B cell (primary cell): ENCODE results near the gene SEC16B. TPM values are rescaled to one million over a fixed set of nuclear protein-coding genes. Genes with fewer than 3 reads are reported as not detected.

Experiments
- ATAC-seq: fragments of 200-7000 bp; cut with Tn5 transposase; one replicate; pipeline ENCODE4 v1.10.0; 2021; ENCODE audit warnings: low read depth, mild to moderate bottlenecking, moderate number of reproducible peaks, moderate library complexity
- CTCF ChIA-PET: fragments of 350-600 bp; sonication (Branson Sonifier 250); formaldehyde crosslinking; loops from one replicate; lab custom pipeline; 2021; ENCODE audit warnings: antibody characterized with exemption, inconsistent platforms; lab: Charles Lee
- POLR2A ChIA-PET: fragments of 350-600 bp; sonication (Branson Sonifier 250); formaldehyde crosslinking; loops from one replicate; lab custom pipeline; 2021; ENCODE audit warnings: antibody characterized with exemption; lab: Charles Lee
- DNase-seq: peaks from one replicate; pipeline ENCODE4 v3.0.0; 2013
- H2AFZ ChIP-seq: 2 replicates; pipeline ENCODE4 v1.6.1; 2012; ENCODE audit warnings: mild to moderate bottlenecking, low read depth, low read length; ENCODE audit not compliant: insufficient read depth, poor library complexity, severe bottlenecking
- H3K27ac ChIP-seq, 2 donors: 1 replicate in 1 of 2; 2 replicates in 1 of 2; pipeline ENCODE4 v1.5.1; 2012 to 2013; ENCODE audit warnings: low read length in 2 of 2, mild to moderate bottlenecking in 2 of 2, moderate library complexity in 1 of 2
- H3K27me3 ChIP-seq, 4 experiments: fragments of 200-600 bp in 1 of 4; sonication (generic) in 1 of 4; replicated peaks in 1 of 4; 1 replicate in 2 of 4; 2 replicates in 2 of 4; pipeline versions ENCODE4 v1.6.1 to v1.7.0; 2013 to 2016; ENCODE audit warnings: low read length in 3 of 4, mild to moderate bottlenecking in 2 of 4, mixed read lengths in 1 of 4, moderate library complexity in 1 of 4; ENCODE audit not compliant: insufficient read depth in 4 of 4, control insufficient read depth in 3 of 4; ENCODE audit errors: control extremely low read depth in 1 of 4
- H3K36me3 ChIP-seq, 2 experiments: replicated peaks in 1 of 2; 1 replicate in 1 of 2; 2 replicates in 1 of 2; pipeline versions ENCODE4 v1.6.1 to v1.7.1; 2013; ENCODE audit warnings: low read length in 1 of 2; ENCODE audit not compliant: insufficient read depth in 2 of 2, control insufficient read depth in 1 of 2; ENCODE audit errors: control extremely low read depth in 1 of 2, extremely low read depth in 1 of 2
- H3K4me1 ChIP-seq, 2 donors: fragments of 200-600 bp in 1 of 2; sonication (generic) in 1 of 2; 1 replicate in 1 of 2; 2 replicates in 1 of 2; pipeline versions ENCODE4 v1.5.1 to v1.6.1; 2013 to 2017; ENCODE audit warnings: low read length in 2 of 2; ENCODE audit not compliant: control insufficient read depth in 2 of 2, insufficient read depth in 2 of 2
- H3K4me2 ChIP-seq: replicated peaks from 2 replicates; pipeline ENCODE3; 2012; ENCODE audit warnings: mild to moderate bottlenecking, low read depth, low read length; ENCODE audit not compliant: poor library complexity, severe bottlenecking
- H3K4me3 ChIP-seq, 5 experiments: fragments of 200-600 bp in 1 of 5; sonication (generic) in 1 of 5; 1 replicate in 3 of 5; 2 replicates in 2 of 5; pipeline versions ENCODE4 v1.5.1 to v1.7.0; 2011 to 2016; ENCODE audit warnings: low read length in 4 of 5, mild to moderate bottlenecking in 4 of 5, low read depth in 2 of 5, control low read depth in 1 of 5, moderate library complexity in 1 of 5; ENCODE audit not compliant: insufficient read depth in 1 of 5; ENCODE audit errors: control extremely low read depth in 1 of 5, extremely low read depth in 1 of 5
- H3K79me2 ChIP-seq: fragments of 200-600 bp; sonication (generic); one replicate; pipeline ENCODE4 v1.6.0; 2016; ENCODE audit warnings: low read length; ENCODE audit not compliant: control insufficient read depth, insufficient read depth
- H3K9ac ChIP-seq: fragments of 200-600 bp; sonication (generic); 2 replicates; pipeline ENCODE4 v1.6.1; 2017; ENCODE audit warnings: mild to moderate bottlenecking, low read length, moderate library complexity
- H3K9me3 ChIP-seq, 3 donors: one replicate each; pipeline versions ENCODE4 v1.6.1 to v1.7.1; 2013; ENCODE audit warnings: low read length in 2 of 3; ENCODE audit not compliant: control insufficient read depth in 2 of 3, insufficient read depth in 1 of 3; ENCODE audit errors: control extremely low read depth in 1 of 3
- H4K20me1 ChIP-seq: 2 replicates; pipeline ENCODE4 v1.6.0; 2012; ENCODE audit warnings: mild to moderate bottlenecking, low read length; ENCODE audit not compliant: insufficient read depth, control insufficient read depth, poor library complexity, severe bottlenecking
- H3K27ac Mint-ChIP-seq: one replicate; pipeline ENCODE4 v1.8.0; 2021; ENCODE audit warnings: mixed read lengths
- H3K27me3 Mint-ChIP-seq: one replicate; pipeline ENCODE4 v1.8.0; 2021; ENCODE audit warnings: mixed read lengths
- H3K4me1 Mint-ChIP-seq: one replicate; pipeline ENCODE4 v1.8.0; 2021; ENCODE audit warnings: mixed read lengths
- H3K4me3 Mint-ChIP-seq: one replicate; pipeline ENCODE4 v1.8.0; 2021; ENCODE audit warnings: mixed read lengths
- H3K9me3 Mint-ChIP-seq: one replicate; pipeline ENCODE4 v1.8.0; 2022; ENCODE audit warnings: mixed read lengths; ENCODE audit not compliant: insufficient read depth
- CTCF ChIP-seq: fragments of 200-600 bp; IDR thresholded peaks from one replicate; pipeline ENCODE4 v1.8.0; 2022; ENCODE audit warnings: antibody characterized with exemption, mild to moderate bottlenecking
- EZH2 ChIP-seq: IDR thresholded peaks from 2 replicates; pipeline ENCODE4 v1.6.1; 2012; ENCODE audit warnings: borderline replicate concordance, low read depth, mild to moderate bottlenecking, moderate library complexity, low read length; ENCODE audit not compliant: insufficient read depth, poor library complexity, severe bottlenecking
- WGBS: methylation state at CpG from one replicate; pipeline ENCODE4 v1.1.5; 2013; ENCODE audit warnings: missing lambda C conversion rate; ENCODE audit not compliant: insufficient coverage; 5-methylcytosine and 5-hydroxymethylcytosine counted together
- intact Hi-C: fragments of 100-400 bp; cut with micrococcal nuclease; formaldehyde crosslinking; loops from one replicate; pipeline ENCODE4 v1.10.0; 2022
- polyA plus RNA-seq: library from polyadenylated mRNA; depleted of rRNA; stranded (reverse); fragments of >200 nt; gene quantifications from 2 replicates; pipeline ENCODE4 v1.2.3, GENCODE V29; 2012
- total RNA-seq, 2 donors: library from RNA; stranded (reverse); fragments of 120-200 nt in 1 of 2; gene quantifications; 1 replicate in 1 of 2; 2 replicates in 1 of 2; pipeline versions ENCODE4 v1.2.3 to v1.2.4, GENCODE V29; 2013 to 2022

Gene SEC16B
- total and polyA plus RNA-seq, 2 donors (not counting 1 experiment from before 2014, with no cell fraction given) = 0.03 to 0.10 TPM

- H3K9me3 ChIP-seq = peaks cover 0 to 4% (median 0%) of the 10 kb centered on the region in 3 donors
- POLR2A ChIA-PET = no interaction called here
- CTCF ChIA-PET = no interaction called here
- DNase-seq (no peak), ATAC-seq (no peak)
- H4K20me1 ChIP-seq = no peaks in the 10 kb centered on the region
- no CpG with 5 or more reads among the region's 3 CpGs for WGBS
- intact Hi-C loops = no loop called here
- no peaks in the 10 kb centered on the region for H3K4me1 Mint-ChIP-seq
- H3K27me3 Mint-ChIP-seq = peaks cover 9% of the 10 kb centered on the region
- H3K79me2 ChIP-seq = no peaks in the 10 kb centered on the region
- no peak overlapping the region for H3K27ac ChIP-seq
- H3K4me3 Mint-ChIP-seq = no peak overlapping the region
- no peaks in the 10 kb centered on the region for H3K4me1 ChIP-seq
- TF ChIP-seq CTCF = no peak
- TF ChIP-seq EZH2 = no peak
- no peak overlapping the region for H2AFZ ChIP-seq
- no peak overlapping the region for H3K4me2 ChIP-seq
- no peaks in the 10 kb centered on the region for H3K9me3 Mint-ChIP-seq
- no peak overlapping the region for H3K27ac Mint-ChIP-seq
- no peak overlapping the region for H3K9ac ChIP-seq
- H3K36me3 ChIP-seq = no peaks in the 10 kb centered on the region
- H3K27me3 ChIP-seq = peaks cover 0 to 9% (median 0%) of the 10 kb centered on the region in 4 experiments
- H3K4me3 ChIP-seq = no peak overlapping the region
Measured at GRCh38 chr1:177973585-177973984, 3.7 kb upstream of the SEC16B start.

- no peaks in the 10 kb centered on the region for H3K27me3 ChIP-seq
- no peak overlapping the region for H3K4me2 ChIP-seq
- H3K36me3 ChIP-seq = no peaks in the 10 kb centered on the region
- intact Hi-C loops = no loop called here
- Mint-ChIP-seq H3K27me3 (peaks cover 6% of the 10 kb centered on the region), H3K4me1 (no peaks in the 10 kb centered on the region), H3K9me3 (no peaks in the 10 kb centered on the region), H3K27ac (no peak overlapping the region), H3K4me3 (no peak overlapping the region)
- H3K9me3 ChIP-seq = peaks cover 0 to 5% (median 0%) of the 10 kb centered on the region in 3 donors
- ATAC-seq = no peak
- no peak for DNase-seq
- no peak overlapping the region for H3K4me3 ChIP-seq
- H3K79me2 ChIP-seq = no peaks in the 10 kb centered on the region
- no peak overlapping the region for H3K27ac ChIP-seq
- no peaks in the 10 kb centered on the region for H4K20me1 ChIP-seq
- ChIA-PET CTCF (no interaction called here), POLR2A (no interaction called here)
- TF ChIP-seq EZH2 (no peak), CTCF (no peak)
- WGBS = 83% methylated on average over 4 of the region's 5 CpGs
- no peaks in the 10 kb centered on the region for H3K4me1 ChIP-seq
- no peak overlapping the region for H3K9ac ChIP-seq
- no peak overlapping the region for H2AFZ ChIP-seq
Measured at GRCh38 chr1:177969109-177969508, 749 bp downstream of the SEC16B start.
